WTC11 (cell line): Measurements from ENCODE around the gene RUNX1. TPM values are rescaled to one million over a fixed set of nuclear protein-coding genes. Genes with fewer than 3 reads are reported as not detected.

ENCODE experiments used
- ATAC-seq: fragments of 200-7000 bp; cut with Tn5 transposase; 2 replicates; pipeline ENCODE4 v1.10.0; 2021; ENCODE audit warnings: mild to moderate bottlenecking, moderate library complexity
- CTCF ChIA-PET: fragments of 300-600 bp; sonication (Branson Sonifier 250); formaldehyde crosslinking; loops from one replicate; lab custom pipeline; 2021; ENCODE audit warnings: antibody characterized with exemption; lab: Charles Lee
- POLR2A ChIA-PET: fragments of 350-600 bp; sonication (Branson Sonifier 250); formaldehyde crosslinking; loops from one replicate; lab custom pipeline; 2021; ENCODE audit warnings: antibody characterized with exemption; lab: Charles Lee
- DNase-seq: peaks from one replicate; pipeline ENCODE4 v3.0.0; 2021; ENCODE audit warnings: low spot score
- H3K27ac Mint-ChIP-seq: 2 replicates; pipeline ENCODE4 v1.8.0; 2021; ENCODE audit warnings: mixed read lengths
- H3K27me3 Mint-ChIP-seq: 2 replicates; pipeline ENCODE4 v1.8.0; 2021; ENCODE audit warnings: low read depth, mild to moderate bottlenecking, moderate library complexity, mixed read lengths
- H3K36me3 Mint-ChIP-seq: 2 replicates; pipeline ENCODE4 v1.8.0; 2021; ENCODE audit warnings: mixed read lengths
- H3K4me1 Mint-ChIP-seq: 2 replicates; pipeline ENCODE4 v1.8.0; 2022; ENCODE audit warnings: mixed read lengths
- H3K4me3 Mint-ChIP-seq: 2 replicates; pipeline ENCODE4 v1.8.0; 2021; ENCODE audit warnings: mild to moderate bottlenecking, moderate library complexity, mixed read lengths
- H3K9me3 Mint-ChIP-seq: 2 replicates; pipeline ENCODE4 v1.8.0; 2021; ENCODE audit warnings: mixed read lengths
- AFF4 ChIP-seq: sonication (generic); formaldehyde crosslinking; IDR thresholded peaks from 2 replicates; pipeline ENCODE4 v1.8.1; 2023; ENCODE audit warnings: mild to moderate bottlenecking, missing genetic modification reagents, borderline replicate concordance
- ATF2 ChIP-seq: sonication (generic); formaldehyde crosslinking; IDR thresholded peaks from 2 replicates; pipeline ENCODE4 v1.8.1; 2022; ENCODE audit warnings: low read depth, missing genetic modification reagents, borderline replicate concordance
- E2F1 ChIP-seq: sonication (generic); formaldehyde crosslinking; IDR thresholded peaks from 2 replicates; pipeline ENCODE4 v1.8.0; 2022; ENCODE audit warnings: mild to moderate bottlenecking, missing genetic modification reagents
- E2F5 ChIP-seq: sonication (generic); formaldehyde crosslinking; IDR thresholded peaks from 2 replicates; pipeline ENCODE4 v1.8.1; 2022; ENCODE audit warnings: mild to moderate bottlenecking, moderate library complexity, missing genetic modification reagents
- FOXJ3 ChIP-seq: sonication (generic); formaldehyde crosslinking; IDR thresholded peaks from 2 replicates; pipeline ENCODE4 v1.9.0; 2021; ENCODE audit warnings: missing genetic modification reagents, mild to moderate bottlenecking, borderline replicate concordance
- FOXK1 ChIP-seq: sonication (generic); formaldehyde crosslinking; IDR thresholded peaks from 2 replicates; pipeline ENCODE4 v1.8.0; 2022; ENCODE audit warnings: mild to moderate bottlenecking, moderate library complexity, missing genetic modification reagents
- HMGA2 ChIP-seq: fragments of 250-450 bp; sonication (Bioruptor Pico); IDR thresholded peaks from 2 replicates; pipeline ENCODE4 v1.4.0; 2021; ENCODE audit warnings: mild to moderate bottlenecking, moderate library complexity
- MXD4 ChIP-seq: fragments of 250-450 bp; sonication (Bioruptor Pico); IDR thresholded peaks from 2 replicates; pipeline ENCODE4 v1.8.0; 2021; ENCODE audit warnings: mild to moderate bottlenecking, moderate library complexity, borderline replicate concordance
- NFE2L1 ChIP-seq: sonication (generic); formaldehyde crosslinking; IDR thresholded peaks from 2 replicates; pipeline ENCODE4 v1.8.1; 2023; ENCODE audit warnings: missing genetic modification reagents
- NFYB ChIP-seq: sonication (generic); formaldehyde crosslinking; conservative IDR thresholded peaks from 2 replicates; pipeline ENCODE4 v1.8.0; 2022; ENCODE audit warnings: low read depth, missing genetic modification reagents
- SP1 ChIP-seq: sonication (generic); formaldehyde crosslinking; conservative IDR thresholded peaks from 2 replicates; pipeline ENCODE4 v1.8.1; 2022; ENCODE audit warnings: missing genetic modification reagents
- TEAD4 ChIP-seq: sonication (generic); formaldehyde crosslinking; IDR thresholded peaks from 2 replicates; pipeline ENCODE4 v1.8.0; 2022; ENCODE audit warnings: mild to moderate bottlenecking, missing genetic modification reagents
- ZMAT4 ChIP-seq: fragments of 250-450 bp; sonication (Bioruptor Pico); IDR thresholded peaks from 2 replicates; pipeline ENCODE4 v1.9.0; 2021; ENCODE audit warnings: mild to moderate bottlenecking
- ZNF317 ChIP-seq: sonication (generic); formaldehyde crosslinking; IDR thresholded peaks from 2 replicates; pipeline ENCODE4 v1.8.1; 2023; ENCODE audit warnings: low read depth, mild to moderate bottlenecking, moderate library complexity, missing genetic modification reagents, borderline replicate concordance
- ZNF396 ChIP-seq: fragments of 250-450 bp; sonication (Bioruptor Pico); IDR thresholded peaks from 2 replicates; pipeline ENCODE4 v1.8.0; 2021; ENCODE audit warnings: mild to moderate bottlenecking, moderate library complexity, borderline replicate concordance
- ZNF425 ChIP-seq: fragments of 250-450 bp; sonication (Bioruptor Pico); conservative IDR thresholded peaks from 2 replicates; pipeline ENCODE4 v1.9.0; 2021; ENCODE audit warnings: mild to moderate bottlenecking
- total RNA-seq: library from RNA; stranded (reverse); gene quantifications from 3 replicates; pipeline ENCODE4 v1.2.3, GENCODE V29; 2021
- TF ChIP-seq, protein P1 (sequence below): sonication (generic); formaldehyde crosslinking; IDR thresholded peaks from 2 replicates; pipeline ENCODE4 v1.8.1; 2022; ENCODE audit warnings: low read depth, mild to moderate bottlenecking, moderate library complexity, missing genetic modification reagents, borderline replicate concordance
- TF ChIP-seq, protein P2 (sequence below): fragments of 250-450 bp; sonication (Bioruptor Pico); IDR thresholded peaks from 2 replicates; pipeline ENCODE4 v1.8.0; 2021; ENCODE audit warnings: mild to moderate bottlenecking

Gene RUNX1
- total RNA-seq, 1 experiment from 2014 or later, result 2.2 TPM

GRCh38 chr21:35057428-35057827 is 8.3 kb upstream of the RUNX1 start:
- Mint-ChIP-seq H3K4me3 (no peak overlapping the region), H3K27ac (no peak overlapping the region), H3K9me3 (no peaks in the 10 kb centered on the region), H3K4me1 (peaks cover 5% of the 10 kb centered on the region), H3K36me3 (no peaks in the 10 kb centered on the region), H3K27me3 (no peaks in the 10 kb centered on the region)
- DNase-seq, result no peak
- ATAC-seq, result no peak
- no peak for TF ChIP-seq FOXJ3
- TF ChIP-seq FOXK1 (CRISPR knock-in tag), result no peak
- no peak for TF ChIP-seq ZMAT4 (CRISPR knock-in tag)
- no peak for TF ChIP-seq AFF4
- TF ChIP-seq, protein P1, sequence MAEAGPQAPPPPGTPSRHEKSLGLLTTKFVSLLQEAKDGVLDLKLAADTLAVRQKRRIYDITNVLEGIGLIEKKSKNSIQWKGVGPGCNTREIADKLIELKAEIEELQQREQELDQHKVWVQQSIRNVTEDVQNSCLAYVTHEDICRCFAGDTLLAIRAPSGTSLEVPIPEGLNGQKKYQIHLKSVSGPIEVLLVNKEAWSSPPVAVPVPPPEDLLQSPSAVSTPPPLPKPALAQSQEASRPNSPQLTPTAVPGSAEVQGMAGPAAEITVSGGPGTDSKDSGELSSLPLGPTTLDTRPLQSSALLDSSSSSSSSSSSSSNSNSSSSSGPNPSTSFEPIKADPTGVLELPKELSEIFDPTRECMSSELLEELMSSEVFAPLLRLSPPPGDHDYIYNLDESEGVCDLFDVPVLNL (CRISPR knock-in tag), result no peak
- TF ChIP-seq MXD4 (CRISPR knock-in tag), result no peak
- TF ChIP-seq HMGA2 (CRISPR knock-in tag), result no peak
- TF ChIP-seq NFE2L1, result no peak
- TF ChIP-seq TEAD4 (CRISPR knock-in tag), result no peak
- TF ChIP-seq ATF2 (CRISPR knock-in tag), result no peak
- TF ChIP-seq ZNF317 (CRISPR knock-in tag), result no peak
- no peak for TF ChIP-seq SP1
- no peak for TF ChIP-seq NFYB (CRISPR knock-in tag)
- TF ChIP-seq, protein P2, sequence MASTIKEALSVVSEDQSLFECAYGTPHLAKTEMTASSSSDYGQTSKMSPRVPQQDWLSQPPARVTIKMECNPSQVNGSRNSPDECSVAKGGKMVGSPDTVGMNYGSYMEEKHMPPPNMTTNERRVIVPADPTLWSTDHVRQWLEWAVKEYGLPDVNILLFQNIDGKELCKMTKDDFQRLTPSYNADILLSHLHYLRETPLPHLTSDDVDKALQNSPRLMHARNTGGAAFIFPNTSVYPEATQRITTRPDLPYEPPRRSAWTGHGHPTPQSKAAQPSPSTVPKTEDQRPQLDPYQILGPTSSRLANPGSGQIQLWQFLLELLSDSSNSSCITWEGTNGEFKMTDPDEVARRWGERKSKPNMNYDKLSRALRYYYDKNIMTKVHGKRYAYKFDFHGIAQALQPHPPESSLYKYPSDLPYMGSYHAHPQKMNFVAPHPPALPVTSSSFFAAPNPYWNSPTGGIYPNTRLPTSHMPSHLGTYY (CRISPR knock-in tag), result no peak
- TF ChIP-seq E2F1 (CRISPR knock-in tag), result no peak
- TF ChIP-seq E2F5 (CRISPR knock-in tag), result no peak
- no peak for TF ChIP-seq ZNF425
- no peak for TF ChIP-seq ZNF396 (CRISPR knock-in tag)
- CTCF ChIA-PET, result no interaction called here
- POLR2A ChIA-PET, result no interaction called here
